Ammon's horn (tissue), 1 donor: ENCODE measurements around the gene CFAP65.

Experiments used
- DNase-seq: peaks from one replicate; pipeline ENCODE4 v3.0.0-alpha.2; 2016; ENCODE audit warnings: low spot score

CFAP65 gene

DNA sequence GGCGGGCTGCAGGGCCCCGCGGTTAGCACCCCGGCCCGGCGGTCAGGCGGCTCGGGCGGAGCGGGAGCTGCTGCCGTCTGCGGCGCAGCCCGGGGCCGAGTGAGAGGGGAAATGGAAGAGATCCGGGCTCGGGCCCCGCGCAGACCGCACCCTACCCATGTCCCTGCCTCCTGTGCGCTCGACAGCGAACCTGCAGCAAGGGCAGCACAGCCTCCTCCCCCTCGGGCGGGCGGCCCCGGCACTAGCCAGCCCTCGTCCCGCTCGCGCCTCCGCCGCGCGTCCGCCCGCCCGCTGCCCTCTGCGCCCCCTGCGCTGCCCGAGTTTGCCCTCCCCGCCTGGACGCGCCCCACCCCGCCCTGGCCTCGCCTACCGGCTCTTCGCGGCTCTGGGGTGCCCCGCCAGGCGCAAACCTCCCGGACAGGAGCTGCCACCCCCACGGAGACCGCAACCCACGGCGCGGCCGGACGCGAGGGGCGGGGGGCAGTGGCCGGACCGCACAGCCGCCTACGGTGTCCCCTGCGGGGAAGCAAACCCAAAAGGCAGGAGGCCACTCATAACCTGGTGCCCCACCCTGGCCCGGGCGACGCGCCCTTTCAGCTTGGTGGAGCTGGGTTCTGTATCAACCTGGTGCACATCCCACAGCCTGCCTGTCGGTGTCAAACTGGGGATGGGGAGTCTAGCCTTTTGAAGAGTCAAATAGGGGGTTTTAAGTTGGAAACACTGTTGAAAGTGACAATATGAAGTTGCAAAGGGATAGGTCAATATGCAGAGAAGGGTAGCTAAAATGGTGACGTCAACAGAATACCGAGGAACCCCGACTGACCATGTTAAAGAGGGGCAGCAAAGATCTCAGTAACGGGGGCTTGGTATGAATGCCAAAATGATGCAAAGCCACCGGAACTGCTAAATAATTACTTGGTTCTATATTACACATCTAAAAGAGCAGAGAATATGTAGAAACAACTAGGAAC lies 19.8 kb upstream of the CFAP65 start, which contains the start of gene IHH:
IHH (minus strand) TSS at position 101 of the 971 bp plus-strand sequence. CDS start 454 bp downstream, outside the sequence.
- no peak for DNase-seq

DNA sequence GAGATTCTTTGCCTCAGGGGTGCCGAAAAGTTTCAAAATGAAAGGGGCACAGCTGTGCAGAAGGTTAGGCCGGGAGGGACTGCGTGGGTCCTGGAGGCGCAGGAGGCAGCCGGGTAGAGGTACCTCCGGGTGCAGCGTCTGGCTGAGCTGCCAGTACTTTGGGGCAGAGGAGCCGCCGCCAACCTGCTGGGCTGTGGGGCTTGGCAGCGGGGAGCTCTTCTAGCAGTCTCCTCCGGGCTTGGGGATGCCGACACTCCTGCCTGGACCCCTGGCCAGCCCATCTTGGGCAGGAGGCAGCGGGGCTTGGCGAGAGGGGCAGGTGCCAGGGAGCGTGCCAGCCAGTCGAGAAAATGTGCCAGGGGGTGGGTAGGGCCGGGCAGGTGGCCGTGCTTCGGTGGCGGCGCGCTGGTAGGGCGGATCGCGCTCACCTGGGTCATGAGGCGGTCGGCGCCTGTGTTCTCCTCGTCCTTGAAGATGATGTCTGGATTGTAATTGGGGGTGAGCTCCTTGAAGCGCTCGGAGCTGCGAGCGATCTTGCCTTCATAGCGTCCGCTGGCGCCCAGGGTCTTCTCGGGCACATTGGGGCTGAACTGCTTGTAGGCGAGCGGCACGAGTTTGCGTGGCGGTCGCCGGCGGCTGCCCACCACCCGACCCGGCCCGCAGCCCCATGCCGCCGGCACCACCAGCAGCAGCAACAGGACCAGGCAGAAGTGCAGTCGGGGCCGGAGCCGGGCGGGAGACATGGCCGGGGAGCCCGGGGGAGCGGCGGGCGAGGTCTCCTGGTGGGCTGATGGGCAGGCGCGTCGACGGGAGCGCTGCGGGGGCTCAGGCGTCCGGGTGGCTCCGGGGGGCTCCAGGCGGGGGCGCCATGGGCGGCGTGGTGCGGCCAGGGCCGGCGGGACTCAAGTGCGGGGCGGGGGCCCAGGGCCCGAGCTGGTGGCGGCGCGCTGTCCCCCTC lies 18.7 kb upstream of the CFAP65 start:
- DNase-seq: no peak

- no peak for DNase-seq
Measured at GRCh38 chr2:219059375-219059724, 18.0 kb upstream of the CFAP65 start.

- DNase-seq: no peak
Measured at GRCh38 chr2:219058541-219059374, 17.4 kb upstream of the CFAP65 start.

- peak; percentile 86 for DNase-seq
Measured at GRCh38 chr2:219057709-219058540, 16.6 kb upstream of the CFAP65 start.

DNA sequence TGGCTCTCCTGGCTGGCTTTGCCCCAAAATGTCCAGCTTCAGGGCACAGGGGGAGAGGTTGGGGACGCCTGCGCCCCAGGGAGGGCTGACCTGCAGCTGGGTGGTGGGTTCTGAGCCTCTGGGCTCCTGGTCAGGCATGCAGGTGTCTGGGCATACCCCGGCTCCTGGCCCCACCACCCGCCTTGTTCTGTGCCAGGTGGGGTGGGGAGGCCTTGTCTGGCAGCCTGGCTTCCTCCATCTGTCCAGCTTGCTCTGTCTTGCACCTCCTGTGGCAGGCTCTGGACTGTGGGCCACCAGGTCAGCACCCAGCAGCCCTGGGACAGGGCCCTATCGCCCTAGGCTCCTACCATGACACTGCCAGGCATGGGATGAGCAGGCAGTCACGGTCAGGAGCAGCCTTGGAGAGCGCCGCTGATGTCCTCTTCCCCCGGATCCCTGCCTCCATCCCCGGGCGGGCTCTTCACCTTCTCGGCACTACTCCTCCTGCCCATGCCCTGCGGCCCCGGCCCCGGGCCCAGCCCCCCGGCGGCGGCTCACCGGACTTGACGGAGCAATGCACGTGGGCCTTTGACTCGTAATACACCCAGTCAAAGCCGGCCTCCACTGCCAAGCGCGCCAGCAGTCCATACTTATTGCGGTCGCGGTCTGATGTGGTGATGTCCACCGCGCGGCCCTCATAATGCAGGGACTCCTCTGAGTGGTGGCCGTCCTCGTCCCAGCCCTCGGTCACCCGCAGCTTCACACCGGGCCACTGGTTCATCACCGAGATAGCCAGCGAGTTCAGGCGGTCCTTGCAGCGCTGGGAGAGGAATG lies 15.8 kb upstream of the CFAP65 start:
- DNase-seq: no peak

DNA sequence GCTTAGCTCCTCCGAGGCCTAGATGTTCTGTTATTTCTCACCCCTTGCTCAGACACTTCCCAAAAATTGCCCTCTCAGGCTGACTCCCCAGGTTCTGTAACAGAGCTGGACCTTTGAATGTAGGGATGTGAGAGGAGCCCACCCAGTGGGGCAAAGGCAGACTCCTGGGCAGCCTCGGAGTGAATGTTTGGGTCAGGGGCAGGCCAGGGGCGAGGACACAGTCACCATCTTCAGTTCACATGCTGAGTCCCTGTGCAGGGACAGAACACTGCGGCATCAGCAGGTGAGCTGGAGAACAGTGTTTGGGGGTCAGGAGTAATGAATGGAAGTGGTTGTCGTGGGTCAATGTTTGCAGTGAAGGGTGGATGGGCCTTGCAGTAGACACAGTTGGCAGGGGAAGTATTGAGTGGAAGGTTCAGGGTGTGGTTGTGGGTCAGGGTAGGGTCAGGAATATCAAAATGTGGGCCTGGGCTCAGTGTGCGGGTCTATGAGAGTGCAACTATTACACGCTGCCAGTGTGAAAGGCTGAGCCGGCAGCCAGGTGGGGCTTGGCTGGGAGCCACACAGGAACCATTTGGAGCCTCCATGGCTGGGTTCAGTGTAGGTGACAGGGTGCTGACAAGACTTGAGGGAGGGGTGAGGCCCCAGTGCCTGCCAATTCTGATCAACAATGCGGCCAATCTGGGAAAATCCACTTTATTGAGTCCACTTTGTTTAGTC lies 15.0 kb upstream of the CFAP65 start:
- DNase-seq: no peak

DNA sequence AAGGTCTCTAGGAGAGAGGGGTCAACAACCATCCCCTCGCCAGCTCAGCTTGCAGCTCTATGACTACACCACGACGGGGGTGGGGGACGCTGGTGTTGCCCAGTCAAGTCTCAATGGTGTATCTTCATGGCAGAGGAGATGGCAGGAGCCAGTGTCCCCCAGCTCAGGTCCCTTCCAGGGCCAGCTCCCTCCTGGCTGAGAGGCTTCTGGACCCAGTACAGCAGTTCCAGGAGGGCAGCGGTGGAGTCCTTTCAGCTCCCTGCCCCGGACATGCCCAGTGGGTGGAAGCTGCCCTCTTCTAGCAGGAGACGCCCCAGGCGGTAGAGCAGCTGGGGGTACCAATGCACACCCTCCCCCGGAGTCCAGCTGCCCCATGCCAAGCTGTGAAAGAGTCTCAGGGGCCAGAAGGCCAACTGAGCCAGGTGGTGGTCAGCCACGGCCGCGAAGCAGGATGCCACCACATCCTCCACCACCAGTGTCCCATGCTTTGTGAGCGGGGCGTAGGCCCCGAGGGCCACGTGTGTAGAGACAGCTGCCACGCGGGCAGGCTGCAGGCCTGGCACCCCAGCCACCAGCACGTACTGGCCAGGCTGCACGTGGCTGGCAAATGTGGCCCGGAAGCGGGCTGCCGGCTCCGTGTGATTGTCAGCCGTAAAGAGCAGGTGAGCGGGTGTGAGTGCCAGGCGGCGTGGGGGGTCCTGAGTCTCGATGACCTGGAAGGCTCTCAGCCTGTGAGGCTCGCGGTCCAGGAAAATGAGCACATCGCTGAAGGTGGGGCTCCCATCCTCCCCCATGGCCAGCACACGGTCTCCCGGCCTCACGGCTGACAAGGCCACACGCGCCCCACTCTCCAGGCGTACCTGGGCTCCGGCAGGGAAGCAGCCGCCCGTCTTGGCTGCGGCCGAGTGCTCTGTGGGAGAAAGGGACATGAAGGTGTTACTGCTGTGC lies 13.9 kb upstream of the CFAP65 start:
- no peak for DNase-seq

DNA sequence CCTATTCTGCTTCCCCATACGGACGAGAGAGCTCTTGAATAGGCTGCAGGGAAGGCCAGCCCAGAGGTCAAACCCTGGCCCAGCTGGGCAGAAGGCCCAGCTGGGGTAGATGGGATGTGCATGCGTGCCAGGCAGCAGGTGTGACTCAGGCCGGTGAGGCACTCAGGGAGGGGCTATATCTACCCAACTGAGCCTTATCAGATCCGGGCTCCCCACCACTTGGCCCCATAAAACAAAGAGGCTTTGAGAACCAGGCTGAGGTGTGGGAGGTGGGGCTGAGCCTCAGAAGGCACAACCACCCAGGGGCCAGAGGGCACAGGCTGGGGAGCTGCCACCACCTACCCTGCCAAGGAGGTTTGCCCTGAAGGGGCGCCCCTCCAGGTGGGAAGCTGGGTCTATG lies 8.0 kb upstream of the CFAP65 start:
- no peak for DNase-seq

DNA sequence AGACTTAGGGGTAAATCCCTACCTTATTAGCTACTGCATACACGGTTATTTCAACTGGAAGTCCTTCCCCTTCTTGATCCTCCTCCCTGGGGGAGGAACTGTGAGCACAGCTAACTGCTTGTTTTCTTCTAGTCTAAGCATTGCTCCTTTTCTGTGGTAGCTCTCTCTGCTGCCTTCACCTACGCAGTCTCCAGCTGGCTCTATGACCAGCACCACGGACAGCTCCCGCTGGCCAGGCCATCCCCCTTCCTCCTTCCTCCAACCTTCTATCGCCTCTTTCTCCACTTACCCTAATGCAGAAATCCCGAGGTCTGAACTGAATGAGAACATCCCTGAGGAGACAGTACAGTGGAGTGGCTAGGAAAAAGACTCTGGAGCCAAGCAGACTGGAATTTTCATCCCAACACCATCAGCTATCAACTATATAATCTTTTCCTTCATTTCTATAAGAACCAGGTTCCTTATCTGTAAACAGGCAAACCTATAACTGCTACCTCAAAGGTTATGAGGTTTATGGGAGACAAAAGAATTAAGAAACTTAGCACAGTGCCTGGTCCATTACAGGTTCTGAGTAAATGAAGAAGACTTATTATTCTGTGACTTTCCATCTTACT lies 4.7 kb upstream of the CFAP65 start:
- DNase-seq: no peak

DNA sequence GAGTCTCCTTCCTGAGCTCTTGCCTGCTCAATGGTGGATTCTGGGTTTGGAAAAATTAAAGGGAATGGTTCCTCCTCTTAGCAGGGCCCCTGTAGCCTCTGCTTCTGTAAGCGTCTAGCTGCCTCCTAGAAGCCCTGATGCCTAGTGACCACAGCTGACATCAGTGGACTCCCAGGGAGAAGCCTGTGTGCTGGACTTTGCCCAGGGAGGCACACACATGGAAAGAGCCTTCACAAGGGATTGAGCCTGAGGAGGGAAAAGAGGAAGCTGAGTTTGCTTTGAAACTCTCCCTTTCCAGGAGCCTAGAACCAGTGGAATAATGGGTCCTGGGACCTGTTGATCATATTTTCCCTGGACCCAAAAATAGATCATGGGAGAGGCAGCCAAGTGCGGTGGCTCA lies 1.4 kb upstream of the CFAP65 start:
- DNase-seq: no peak

- DNase-seq: no peak
Measured at GRCh38 chr2:219042157-219042556, 841 bp upstream of the CFAP65 start.

GRCh38 chr2:219038600-219038999 lies 2.7 kb downstream of the CFAP65 start:
- no peak for DNase-seq

DNA sequence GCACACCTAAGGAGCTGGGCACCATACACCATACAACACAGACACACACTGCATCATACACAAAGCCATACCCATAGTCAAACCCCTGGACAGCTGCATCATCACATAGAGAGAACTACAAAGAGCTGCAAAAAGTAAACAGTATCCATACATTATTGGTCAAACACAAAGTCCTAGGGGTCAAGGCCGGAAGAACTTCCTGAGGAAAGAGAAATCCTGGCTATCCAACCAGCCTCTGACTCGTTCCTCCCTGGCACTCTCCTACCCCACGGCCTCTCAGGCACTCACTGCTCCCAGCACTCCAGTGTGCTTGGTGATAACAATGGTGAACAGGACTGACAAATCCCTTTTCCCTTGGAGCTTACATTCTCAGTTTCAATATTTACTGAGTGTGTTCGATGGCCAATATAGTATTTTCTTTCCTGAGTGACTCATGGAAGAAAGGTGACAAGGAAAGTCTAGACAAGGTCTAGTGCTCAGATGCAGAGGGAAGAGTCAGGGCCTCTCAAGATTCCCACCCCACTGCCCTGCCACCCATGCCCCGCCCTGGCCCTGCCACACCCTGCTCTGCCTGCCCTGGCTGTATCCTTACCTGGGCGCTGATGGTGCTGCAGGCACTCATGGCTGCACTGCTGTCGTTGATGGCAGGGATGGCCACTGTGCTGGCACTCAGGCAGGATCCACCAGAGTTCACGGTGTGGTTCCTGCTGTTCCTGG lies 3.4 kb downstream of the CFAP65 start:
- DNase-seq: no peak

DNA sequence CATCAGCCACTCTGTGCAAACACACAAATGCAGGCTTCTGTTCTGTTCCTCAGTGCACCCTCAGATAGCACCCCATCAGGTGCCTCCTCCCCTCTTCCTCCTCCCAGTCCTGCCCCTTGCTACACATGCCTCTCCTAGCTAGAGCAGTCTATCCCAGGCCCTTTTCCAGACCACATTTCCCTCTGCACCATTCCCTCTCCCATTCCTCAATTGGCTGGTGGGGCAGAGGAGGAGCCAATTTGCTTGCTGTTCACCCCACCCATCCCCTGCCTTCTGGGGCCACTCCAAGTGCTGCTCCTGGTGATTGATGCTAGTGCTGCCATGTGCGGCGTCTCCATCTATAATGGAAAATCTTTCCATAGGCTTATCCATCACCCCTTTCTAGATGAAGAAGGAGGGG lies 5.4 kb downstream of the CFAP65 start:
- no peak for DNase-seq

DNA sequence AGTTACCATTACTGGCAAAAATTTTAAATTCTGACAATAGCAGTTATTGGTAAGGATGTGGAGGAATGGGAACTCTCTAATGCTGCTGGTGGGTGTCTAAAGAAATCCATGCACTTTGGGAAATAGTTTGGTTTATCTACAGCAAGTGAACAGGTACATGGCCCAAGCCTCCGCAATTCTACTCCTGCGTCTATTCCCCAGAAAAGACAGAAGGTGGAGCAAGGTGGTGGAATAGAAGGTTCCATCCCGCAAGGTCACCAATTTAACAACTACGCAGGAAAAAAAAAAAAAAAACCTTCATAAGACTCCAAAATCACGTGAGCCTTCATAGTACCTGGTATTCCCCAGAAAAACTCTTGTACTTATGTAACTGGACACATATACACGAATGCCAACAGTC lies 6.5 kb downstream of the CFAP65 start:
- DNase-seq: no peak
